CD14-positive monocyte (primary cell): Measurements from ENCODE around the gene SPPL3. TPM values are rescaled to one million over a fixed set of nuclear protein-coding genes. Genes with fewer than 3 reads are reported as not detected.

ENCODE experiments used
- DNase-seq, 3 donors: peaks; one replicate each; pipeline ENCODE4 v3.0.0-alpha.2; 2011 to 2022
- H2AFZ ChIP-seq: 2 replicates; pipeline ENCODE4 v1.6.0; 2012; ENCODE audit warnings: mild to moderate bottlenecking, low read depth, low read length, inconsistent platforms; ENCODE audit not compliant: insufficient read depth, poor library complexity, severe bottlenecking
- H3K27ac ChIP-seq, 2 donors: 1 replicate in 1 of 2; 2 replicates in 1 of 2; pipeline ENCODE4 v1.5.1; 2012 to 2013; ENCODE audit warnings: low read length in 2 of 2, control low read depth in 1 of 2, inconsistent platforms in 1 of 2, low read depth in 1 of 2, mild to moderate bottlenecking in 1 of 2
- H3K27me3 ChIP-seq, 2 donors: one replicate each; pipeline versions ENCODE4 v1.6.0 to v1.6.1; 2011 to 2013; ENCODE audit warnings: low read length in 2 of 2; ENCODE audit not compliant: control insufficient read depth in 2 of 2, insufficient read depth in 2 of 2
- H3K36me3 ChIP-seq, 2 donors: replicated peaks in 1 of 2; 1 replicate in 1 of 2; 2 replicates in 1 of 2; pipeline versions ENCODE4 v1.5.1 to v1.6.1; 2012 to 2013; ENCODE audit warnings: low read length in 2 of 2, control low read depth in 1 of 2, inconsistent platforms in 1 of 2, mild to moderate bottlenecking in 1 of 2; ENCODE audit not compliant: insufficient read depth in 2 of 2, control insufficient read depth in 1 of 2
- H3K4me1 ChIP-seq, 2 donors: 1 replicate in 1 of 2; 2 replicates in 1 of 2; pipeline versions ENCODE4 v1.5.1 to v1.6.1; 2012 to 2013; ENCODE audit warnings: low read length in 2 of 2, control low read depth in 1 of 2, inconsistent platforms in 1 of 2, mild to moderate bottlenecking in 1 of 2, moderate library complexity in 1 of 2; ENCODE audit not compliant: insufficient read depth in 2 of 2, control insufficient read depth in 1 of 2
- H3K4me2 ChIP-seq: replicated peaks from 2 replicates; pipeline ENCODE3; 2012; ENCODE audit warnings: low read length, moderate library complexity, mild to moderate bottlenecking; ENCODE audit not compliant: poor library complexity, severe bottlenecking; ENCODE audit errors: extremely low read depth
- H3K4me3 ChIP-seq, 3 experiments: fragments of 200-600 bp in 1 of 3; sonication (generic) in 1 of 3; replicated peaks in 1 of 3; 1 replicate in 2 of 3; 2 replicates in 1 of 3; pipeline ENCODE4 v1.5.1; 2011 to 2013; ENCODE audit warnings: low read length in 3 of 3, mild to moderate bottlenecking in 3 of 3, control low read depth in 2 of 3, low read depth in 2 of 3, inconsistent platforms in 1 of 3, moderate library complexity in 1 of 3
- H3K79me2 ChIP-seq: 2 replicates; pipeline ENCODE4 v1.6.0; 2012; ENCODE audit warnings: mild to moderate bottlenecking, control low read depth, inconsistent platforms, low read length, moderate library complexity; ENCODE audit not compliant: insufficient read depth
- H3K9ac ChIP-seq: 2 replicates; pipeline ENCODE4 v1.6.0; 2017; ENCODE audit warnings: low read length, mild to moderate bottlenecking; ENCODE audit not compliant: insufficient read depth, poor library complexity, severe bottlenecking
- H3K9me3 ChIP-seq, 2 donors: replicated peaks in 1 of 2; 1 replicate in 1 of 2; 2 replicates in 1 of 2; pipeline versions ENCODE4 v1.5.1 to v1.6.1; 2012 to 2013; ENCODE audit warnings: low read length in 2 of 2, control low read depth in 1 of 2; ENCODE audit not compliant: control insufficient read depth in 1 of 2, insufficient read depth in 1 of 2
- H4K20me1 ChIP-seq: 2 replicates; pipeline ENCODE4 v1.6.0; 2012; ENCODE audit warnings: mild to moderate bottlenecking, low read length, control low read depth, moderate library complexity; ENCODE audit not compliant: insufficient read depth
- H3K27ac Mint-ChIP-seq, 7 donors: one replicate each; pipeline ENCODE4 v1.8.0; 2020; ENCODE audit warnings: mild to moderate bottlenecking in 7 of 7, mixed read lengths in 7 of 7, moderate library complexity in 6 of 7, inconsistent platforms in 2 of 7
- H3K27me3 Mint-ChIP-seq, 3 donors: one replicate each; pipeline ENCODE4 v1.8.0; 2021 to 2022; ENCODE audit warnings: low read depth in 3 of 3, mild to moderate bottlenecking in 3 of 3, mixed read lengths in 3 of 3, moderate library complexity in 3 of 3, inconsistent platforms in 1 of 3
- H3K36me3 Mint-ChIP-seq, 2 donors: one replicate each; pipeline ENCODE4 v1.8.0; 2020; ENCODE audit warnings: mixed read lengths in 2 of 2, inconsistent platforms in 1 of 2, mild to moderate bottlenecking in 1 of 2
- H3K4me1 Mint-ChIP-seq: one replicate; pipeline ENCODE4 v1.8.0; 2020; ENCODE audit warnings: mild to moderate bottlenecking, mixed read lengths
- H3K4me3 Mint-ChIP-seq, 2 donors: one replicate each; pipeline ENCODE4 v1.8.0; 2020; ENCODE audit warnings: mild to moderate bottlenecking in 2 of 2, mixed read lengths in 2 of 2, moderate library complexity in 1 of 2
- H3K9me3 Mint-ChIP-seq, 7 donors: one replicate each; pipeline ENCODE4 v1.8.0; 2020 to 2022; ENCODE audit warnings: mixed read lengths in 7 of 7, mild to moderate bottlenecking in 6 of 7, moderate library complexity in 6 of 7, inconsistent platforms in 2 of 7
- CTCF ChIP-seq: fragments of 200-600 bp; IDR thresholded peaks from one replicate; pipeline ENCODE4 v1.8.0; 2022; ENCODE audit warnings: antibody characterized with exemption, mild to moderate bottlenecking
- WGBS: methylation state at CpG from one replicate; pipeline ENCODE4 v1.1.5; 2013; ENCODE audit warnings: missing lambda C conversion rate; ENCODE audit not compliant: insufficient coverage; 5-methylcytosine and 5-hydroxymethylcytosine counted together
- intact Hi-C, 2 donors: fragments of 100-400 bp; cut with micrococcal nuclease; formaldehyde crosslinking; loops; one replicate each; pipeline versions ENCODE4 v1.15.0 to v1.15.1; 2023
- polyA plus RNA-seq, 3 donors: library from polyadenylated mRNA; depleted of rRNA in 1 of 3; unstranded in 2 of 3; stranded (reverse) in 1 of 3; fragments of 300-500 nt in 2 of 3; fragments of >200 nt in 1 of 3; fragmentation: Illumina TruSeq in 2 of 3; gene quantifications; 1 replicate in 2 of 3; 2 replicates in 1 of 3; pipeline ENCODE4 v1.2.3, GENCODE V29; 2012 to 2021

Gene SPPL3
- polyA plus RNA-seq, 3 donors = 14.5 to 18.6 (median 18.5) TPM

GRCh38 chr12:120836114-120836684 lies 68.0 kb downstream of the SPPL3 start:
- Histone ChIP-seq H3K9ac (no peak overlapping the region), H4K20me1 (peaks cover 93% of the 10 kb centered on the region), H3K79me2 (peaks cover 88% of the 10 kb centered on the region), H3K4me2 (no peak overlapping the region), H3K9me3 (no peaks in the 10 kb centered on the region), H2AFZ (no peak overlapping the region), H3K27me3 (no peaks in the 10 kb centered on the region), H3K4me3 (no peak overlapping the region), H3K4me1 (peaks cover 22 to 28% of the 10 kb centered on the region in 2 donors), H3K27ac (peak overlapping the region in 1 of 2 donors; percentile 42), H3K36me3 (no peaks in the 10 kb centered on the region)
- 100% methylated on average over 1 of the region's 4 CpGs for WGBS
- H3K9me3 Mint-ChIP-seq = peaks cover 0 to 2% (median 0%) of the 10 kb centered on the region in 7 donors
- intact Hi-C loops = no loop called here
- peaks cover 42% of the 10 kb centered on the region for H3K4me1 Mint-ChIP-seq
- no peaks in the 10 kb centered on the region for H3K27me3 Mint-ChIP-seq
- no peak for TF ChIP-seq CTCF
- DNase-seq = no peak
- H3K36me3 Mint-ChIP-seq = peaks cover 4 to 10% of the 10 kb centered on the region in 2 donors
- peak overlapping the region in 3 of 7 donors; percentile 40 to 63 (median 46) for H3K27ac Mint-ChIP-seq
- H3K4me3 Mint-ChIP-seq = no peak overlapping the region

- Histone ChIP-seq H3K79me2 (peaks cover 88% of the 10 kb centered on the region), H3K4me2 (no peak overlapping the region), H3K4me3 (no peak overlapping the region), H2AFZ (no peak overlapping the region), H4K20me1 (peaks cover 93% of the 10 kb centered on the region), H3K9ac (no peak overlapping the region), H3K9me3 (no peaks in the 10 kb centered on the region), H3K27ac (peak overlapping the region in 1 of 2 donors; percentile 42), H3K4me1 (peaks cover 22 to 28% of the 10 kb centered on the region in 2 donors), H3K36me3 (no peaks in the 10 kb centered on the region), H3K27me3 (no peaks in the 10 kb centered on the region)
- Mint-ChIP-seq H3K4me1 (peaks cover 48% of the 10 kb centered on the region), H3K4me3 (no peak overlapping the region), H3K9me3 (peaks cover 0 to 2% (median 0%) of the 10 kb centered on the region in 7 donors), H3K27me3 (no peaks in the 10 kb centered on the region), H3K27ac (peak overlapping the region in 5 of 7 donors; percentile 4 to 77 (median 34)), H3K36me3 (peaks cover 4 to 6% of the 10 kb centered on the region in 2 donors)
- no peak for DNase-seq
- no CpG with 5 or more reads among the region's 1 CpG for WGBS
- intact Hi-C loops = no loop called here
- TF ChIP-seq CTCF = no peak
Measured at GRCh38 chr12:120835657-120836056, 68.5 kb downstream of the SPPL3 start.
